Gastrocnemius medialis (tissue), 4 donors: ENCODE measurements around the gene BCL10. TPM values are rescaled to one million over a fixed set of nuclear protein-coding genes. Genes with fewer than 3 reads are reported as not detected.

ENCODE experiments used
- ATAC-seq, 2 donors: fragments of 150-250 bp; one replicate each; pipeline ENCODE4 v1.9.1; 2016
- DNase-seq, 2 donors: peaks; one replicate each; pipeline ENCODE4 v3.0.0-alpha.2; 2019
- H3K27ac ChIP-seq, 4 donors: fragments of 200-600 bp; sonication (generic); 1 replicate in 1 of 4; 2 replicates in 3 of 4; pipeline ENCODE4 v1.5.1; 2016 to 2018; ENCODE audit warnings: mild to moderate bottlenecking in 2 of 4, moderate library complexity in 1 of 4
- H3K27me3 ChIP-seq, 3 donors: fragments of 200-600 bp; sonication (generic) in 2 of 3; 1 replicate in 1 of 3; 2 replicates in 2 of 3; pipeline versions ENCODE4 v1.5.1 to v1.6.0; 2016 to 2019; ENCODE audit warnings: mild to moderate bottlenecking in 1 of 3, moderate library complexity in 1 of 3
- H3K36me3 ChIP-seq, 2 donors: fragments of 200-600 bp; sonication (generic) in 1 of 2; one replicate each; pipeline ENCODE4 v1.5.1; 2017 to 2018
- H3K4me1 ChIP-seq, 2 donors: fragments of 200-600 bp; sonication (generic) in 1 of 2; one replicate each; pipeline ENCODE4 v1.5.1; 2016 to 2017; ENCODE audit warnings: mild to moderate bottlenecking in 2 of 2
- H3K4me3 ChIP-seq, 4 donors: fragments of 200-600 bp; sonication (generic) in 3 of 4; 1 replicate in 1 of 4; 2 replicates in 3 of 4; pipeline ENCODE4 v1.5.1; 2016 to 2019; ENCODE audit warnings: mild to moderate bottlenecking in 2 of 4
- H3K9me3 ChIP-seq, 3 donors: fragments of 200-600 bp; sonication (generic) in 2 of 3; 1 replicate in 1 of 3; 2 replicates in 2 of 3; pipeline ENCODE4 v1.5.1; 2016 to 2019
- CTCF ChIP-seq, 5 experiments: fragments of 450-650 bp in 3 of 5; fragments of 200-600 bp in 2 of 5; sonication (generic) in 2 of 5; IDR thresholded peaks in 4 of 5; conservative IDR thresholded peaks in 1 of 5; 1 replicate in 4 of 5; 2 replicates in 1 of 5; pipeline ENCODE4 v1.5.1; 2016 to 2019; ENCODE audit warnings: antibody characterized with exemption in 5 of 5, mild to moderate bottlenecking in 3 of 5, moderate library complexity in 3 of 5
- POLR2A ChIP-seq, 2 donors: fragments of 450-650 bp; IDR thresholded peaks; one replicate each; pipeline ENCODE4 v1.6.1; 2017; ENCODE audit warnings: antibody characterized with exemption in 2 of 2, mild to moderate bottlenecking in 2 of 2, moderate library complexity in 2 of 2
- in situ Hi-C, 4 donors: fragments of 200-750 bp; cut with MboI; loops; one replicate each; pipeline versions ENCODE4 v1.15.0 to v1.8.0; 2017; ENCODE audit warnings: low sequenced_read_pairs in 4 of 4
- intact Hi-C: fragments of 100-400 bp; cut with DNase I; formaldehyde crosslinking; loops from one replicate; pipeline ENCODE4 v1.15.1; 2023; ENCODE audit warnings: low total_unique reads
- total RNA-seq, 4 donors: library from RNA; depleted of rRNA; stranded (reverse); fragments of >200 nt; gene quantifications; one replicate each; pipeline versions ENCODE4 v1.1.0 to v1.2.3, GENCODE V29; 2016

The BCL10 gene
- total RNA-seq, 4 donors from 2014 or later, result 4.3 to 6.4 (median 5.4) TPM

- H3K4me3 ChIP-seq, result no peak overlapping the region
- H3K27ac ChIP-seq, result no peak overlapping the region
- TF ChIP-seq CTCF (IDR thresholded peaks at IDR 0.05 in 4 of 5, conservative IDR thresholded peaks at IDR 0.05 in 1 of 5), result no peak
- no peak for TF ChIP-seq POLR2A (IDR thresholded peaks at IDR 0.05)
- no peaks in the 10 kb centered on the region for H3K9me3 ChIP-seq
- H3K27me3 ChIP-seq, result no peaks in the 10 kb centered on the region
- no peaks in the 10 kb centered on the region for H3K36me3 ChIP-seq
- intact Hi-C loops, result no loop called here
- peaks cover 4 to 8% of the 10 kb centered on the region in 2 donors for H3K4me1 ChIP-seq
- DNase-seq (no peak), ATAC-seq (no peak)
- in situ Hi-C loops, result no loop called here
Measured at GRCh38 chr1:85219853-85220610, 56.4 kb downstream of the BCL10 start.

DNA sequence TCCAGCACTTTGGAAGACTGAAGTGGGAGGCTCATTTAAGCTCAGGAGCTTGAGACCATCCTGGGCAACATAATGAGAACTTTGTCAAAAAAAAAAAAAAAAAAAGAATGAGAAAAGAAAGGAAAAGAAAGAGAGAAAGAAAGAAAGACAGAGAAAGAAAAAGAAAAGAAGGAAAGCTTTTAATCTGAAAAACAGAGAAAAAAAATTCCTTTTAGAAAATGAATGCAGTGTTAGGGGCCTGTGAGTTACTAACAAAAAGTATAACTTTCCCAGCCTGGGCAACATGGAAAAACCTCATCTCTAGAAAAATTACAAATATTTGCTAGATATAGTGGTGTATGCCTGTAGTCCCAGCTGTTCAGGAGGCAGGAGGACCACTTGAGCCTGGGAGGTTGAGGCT lies 59.7 kb downstream of the BCL10 start:
- H3K27ac ChIP-seq, result no peak overlapping the region
- H3K9me3 ChIP-seq, result no peaks in the 10 kb centered on the region
- ATAC-seq, result no peak
- intact Hi-C loops (no loop called here), in situ Hi-C loops (no loop called here)
- no peaks in the 10 kb centered on the region for H3K27me3 ChIP-seq
- no peaks in the 10 kb centered on the region for H3K36me3 ChIP-seq
- DNase-seq, result no peak
- TF ChIP-seq POLR2A (IDR thresholded peaks at IDR 0.05) (no peak), CTCF (IDR thresholded peaks at IDR 0.05 in 4 of 5, conservative IDR thresholded peaks at IDR 0.05 in 1 of 5) (no peak)
- no peak overlapping the region for H3K4me3 ChIP-seq
- H3K4me1 ChIP-seq, result no peaks in the 10 kb centered on the region

Other genes with a start within 250 kb of the BCL10 start
- gene MCOLN3, start 228.1 kb downstream of the BCL10 start, total RNA-seq, result under 1 TPM; 0.19 to 0.61 (median 0.33) TPM
- 1 to 10 TPM; 3.8 to 7.2 (median 4.9) TPM for gene SYDE2, start 75.6 kb downstream of the BCL10 start, total RNA-seq
- 10 to 100 TPM; 11.1 to 20.8 (median 16.5) TPM for gene C1orf52, start 17.0 kb downstream of the BCL10 start, total RNA-seq
- 10 to 100 TPM in 3 of 4 donors, 1 to 10 TPM in 1; 5.9 to 28.7 (median 13.2) TPM for gene DDAH1, start 188.5 kb upstream of the BCL10 start, total RNA-seq